Measurements from ENCODE around the gene DHX57.

The DHX57 gene

GRCh38 chr2:38789691-38790090, 86.0 kb downstream of the DHX57 start:
- TF ChIP-seq, protein P1, sequence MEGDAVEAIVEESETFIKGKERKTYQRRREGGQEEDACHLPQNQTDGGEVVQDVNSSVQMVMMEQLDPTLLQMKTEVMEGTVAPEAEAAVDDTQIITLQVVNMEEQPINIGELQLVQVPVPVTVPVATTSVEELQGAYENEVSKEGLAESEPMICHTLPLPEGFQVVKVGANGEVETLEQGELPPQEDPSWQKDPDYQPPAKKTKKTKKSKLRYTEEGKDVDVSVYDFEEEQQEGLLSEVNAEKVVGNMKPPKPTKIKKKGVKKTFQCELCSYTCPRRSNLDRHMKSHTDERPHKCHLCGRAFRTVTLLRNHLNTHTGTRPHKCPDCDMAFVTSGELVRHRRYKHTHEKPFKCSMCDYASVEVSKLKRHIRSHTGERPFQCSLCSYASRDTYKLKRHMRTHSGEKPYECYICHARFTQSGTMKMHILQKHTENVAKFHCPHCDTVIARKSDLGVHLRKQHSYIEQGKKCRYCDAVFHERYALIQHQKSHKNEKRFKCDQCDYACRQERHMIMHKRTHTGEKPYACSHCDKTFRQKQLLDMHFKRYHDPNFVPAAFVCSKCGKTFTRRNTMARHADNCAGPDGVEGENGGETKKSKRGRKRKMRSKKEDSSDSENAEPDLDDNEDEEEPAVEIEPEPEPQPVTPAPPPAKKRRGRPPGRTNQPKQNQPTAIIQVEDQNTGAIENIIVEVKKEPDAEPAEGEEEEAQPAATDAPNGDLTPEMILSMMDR (conservative IDR thresholded peaks at IDR 0.05): no peak
- TF ChIP-seq ZFX (IDR thresholded peaks at IDR 0.05): no peak
- H3K27ac ChIP-seq: no peak overlapping the region

DNA sequence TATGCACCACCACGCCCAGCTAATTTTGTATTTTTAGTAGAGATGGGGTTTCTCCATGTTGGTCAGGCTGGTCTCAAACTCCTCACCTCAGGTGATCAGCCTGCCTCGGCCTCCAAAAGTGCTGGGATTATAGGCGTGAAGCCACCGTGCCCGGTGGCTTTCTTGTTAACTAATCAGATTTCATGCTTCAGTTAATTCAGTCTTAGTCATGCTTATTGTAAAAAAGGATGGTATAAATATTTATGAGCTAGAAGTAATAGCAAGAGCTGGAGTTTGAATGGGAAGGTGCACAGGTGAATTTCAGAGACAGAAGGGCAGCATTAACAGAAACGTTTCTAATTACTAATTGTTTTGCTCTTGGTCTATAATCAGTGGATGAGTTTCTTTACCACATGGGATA, 87.4 kb downstream of the DHX57 start:
- TF ChIP-seq, protein P1 (conservative IDR thresholded peaks at IDR 0.05): no peak
- no peak for TF ChIP-seq ZFX (IDR thresholded peaks at IDR 0.05)
- no peak overlapping the region for H3K27ac ChIP-seq

DNA sequence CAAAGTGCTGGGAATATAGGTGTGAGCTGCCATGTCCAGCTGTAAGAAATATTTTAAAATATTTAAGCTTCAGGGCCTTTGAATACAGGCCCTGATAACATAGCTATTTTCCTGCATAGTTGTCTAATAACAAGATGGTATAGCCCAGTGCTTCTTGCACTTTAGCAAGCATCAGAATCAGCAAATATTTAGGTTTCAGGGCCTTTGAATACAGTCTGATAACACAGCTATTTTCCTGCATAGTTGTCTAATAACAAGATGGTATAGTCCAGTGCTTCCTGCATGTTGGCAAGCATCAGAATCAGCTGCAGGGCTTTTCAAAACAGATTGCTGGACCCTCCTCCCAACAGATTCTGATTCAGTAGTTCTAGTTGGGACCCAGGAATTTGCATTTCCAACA, 92.1 kb downstream of the DHX57 start:
- TF ChIP-seq ZFX (IDR thresholded peaks at IDR 0.05): no peak
- TF ChIP-seq, protein P1 (conservative IDR thresholded peaks at IDR 0.05): no peak
- H3K27ac ChIP-seq: peak overlapping the region; percentile 13; the same call in 1 of the 2 replicates

DNA sequence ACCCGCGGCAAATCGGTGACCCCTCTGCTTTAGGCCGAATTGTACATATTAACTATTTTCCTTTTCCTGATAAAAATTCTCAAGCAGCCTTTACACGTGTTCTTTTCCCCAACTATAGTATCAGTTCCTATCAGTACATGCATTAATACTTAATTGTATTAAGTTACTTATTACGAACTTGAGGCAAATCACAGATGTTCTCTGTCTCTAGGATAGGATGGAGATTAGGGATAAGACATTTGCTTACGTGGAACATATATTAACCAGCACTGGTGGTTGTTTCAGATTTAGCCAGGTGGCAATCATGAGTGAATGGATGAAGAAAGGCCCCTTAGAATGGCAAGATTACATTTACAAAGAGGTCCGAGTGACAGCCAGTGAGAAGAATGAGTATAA, 97.0 kb downstream of the DHX57 start:
- peak overlapping the region; percentile 79 for H3K27ac ChIP-seq
- TF ChIP-seq, protein P1 (conservative IDR thresholded peaks at IDR 0.05): no peak
- TF ChIP-seq ZFX (IDR thresholded peaks at IDR 0.05): no peak

GRCh38 chr2:38776531-38776930, 99.2 kb downstream of the DHX57 start:
- TF ChIP-seq, protein P1 (conservative IDR thresholded peaks at IDR 0.05): no peak
- TF ChIP-seq ZFX (IDR thresholded peaks at IDR 0.05): no peak
- H3K27ac ChIP-seq: no peak overlapping the region

GRCh38 chr2:38775921-38776225, 99.9 kb downstream of the DHX57 start:
- no peak for TF ChIP-seq ZFX (IDR thresholded peaks at IDR 0.05)
- TF ChIP-seq, protein P1 (conservative IDR thresholded peaks at IDR 0.05): no peak
- H3K27ac ChIP-seq: no peak overlapping the region

DNA sequence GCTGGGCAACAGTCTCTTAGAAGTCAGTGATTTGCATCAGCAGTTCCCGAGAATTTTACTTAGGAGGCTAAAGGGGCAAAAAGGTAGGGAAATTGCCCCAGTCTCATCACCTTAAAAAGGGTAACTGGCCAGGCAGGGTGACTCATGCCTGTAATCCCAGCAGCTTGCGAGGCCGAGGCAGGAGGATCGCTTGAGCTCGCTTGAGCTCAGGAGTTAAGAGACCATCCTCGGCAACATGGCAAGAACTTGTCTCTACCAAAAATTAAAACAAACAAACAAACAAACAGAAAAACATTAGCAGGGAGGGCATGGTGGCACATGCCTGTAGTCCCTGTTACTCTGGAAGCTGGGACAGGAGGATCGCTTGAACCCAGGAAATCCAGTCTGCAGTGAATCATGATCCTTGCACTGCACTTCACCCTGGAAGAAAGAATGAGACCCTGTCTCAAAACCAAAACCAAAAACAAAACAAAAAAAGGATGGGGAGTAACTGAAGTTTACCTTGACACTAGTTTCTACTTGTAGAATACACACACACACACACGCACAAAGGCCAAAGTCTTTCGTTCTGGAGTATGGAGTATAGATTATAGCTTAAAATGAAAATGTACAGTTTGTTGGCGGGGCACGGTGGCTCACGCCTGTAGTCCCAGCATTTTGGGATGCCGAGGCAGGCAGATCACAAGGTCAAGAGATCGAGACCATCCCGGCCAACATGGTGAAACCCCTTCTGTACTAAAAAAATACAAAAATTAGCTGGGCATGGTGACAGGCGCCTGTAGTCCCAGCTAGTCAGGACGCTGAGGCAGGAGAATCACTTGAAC, 100.4 kb downstream of the DHX57 start:
- H3K27ac ChIP-seq: no peak overlapping the region
- no peak for TF ChIP-seq ZFX (IDR thresholded peaks at IDR 0.05)
- TF ChIP-seq, protein P1 (conservative IDR thresholded peaks at IDR 0.05): no peak
